ENCODE data around the gene PSTPIP1. TPM values are rescaled to one million over a fixed set of nuclear protein-coding genes. Genes with fewer than 3 reads are reported as not detected.

Gene PSTPIP1
- total RNA-seq, 1 experiment from 2014 or later = 1.5 TPM

DNA sequence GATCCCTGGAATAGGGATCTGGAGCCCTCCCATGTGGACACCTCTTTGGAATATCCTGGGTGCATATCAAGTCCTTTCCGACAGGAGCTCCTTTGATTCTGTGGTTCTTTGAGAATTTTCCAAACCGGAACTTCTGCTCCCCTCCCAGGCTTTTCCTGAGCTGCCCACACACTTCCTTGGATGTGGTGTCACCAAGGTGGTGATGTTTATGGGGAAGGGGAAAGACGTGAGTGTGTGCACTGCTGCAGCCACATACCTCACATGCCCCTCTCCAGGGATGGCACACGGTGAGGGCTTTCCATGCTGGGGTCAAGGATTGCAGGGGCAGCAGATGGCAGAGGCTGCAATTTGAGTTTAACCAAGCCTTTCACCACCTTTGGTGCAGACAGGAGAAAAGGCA, 27.9 kb upstream of the PSTPIP1 start:
- H3K27ac Mint-ChIP-seq = no peak overlapping the region
- ChIA-PET CTCF (no interaction called here), POLR2A (interaction anchor here (0.6 kb wide), 1 partner anchor 58 kb away, joined by 3 read pairs; no protein-coding TSS in a partner anchor)
- H3K36me3 Mint-ChIP-seq = no peaks in the 10 kb centered on the region
- no peaks in the 10 kb centered on the region for H3K27me3 Mint-ChIP-seq (ENCODE audit: low read depth)
- H3K4me1 Mint-ChIP-seq = peaks cover 7% of the 10 kb centered on the region; the same call in 1 of the 2 replicates
- no peak for DNase-seq (ENCODE audit: low spot score)
- H3K4me3 Mint-ChIP-seq = no peak overlapping the region
- no peaks in the 10 kb centered on the region for H3K9me3 Mint-ChIP-seq
- ATAC-seq = no peak
- TF ChIP-seq, protein P1, sequence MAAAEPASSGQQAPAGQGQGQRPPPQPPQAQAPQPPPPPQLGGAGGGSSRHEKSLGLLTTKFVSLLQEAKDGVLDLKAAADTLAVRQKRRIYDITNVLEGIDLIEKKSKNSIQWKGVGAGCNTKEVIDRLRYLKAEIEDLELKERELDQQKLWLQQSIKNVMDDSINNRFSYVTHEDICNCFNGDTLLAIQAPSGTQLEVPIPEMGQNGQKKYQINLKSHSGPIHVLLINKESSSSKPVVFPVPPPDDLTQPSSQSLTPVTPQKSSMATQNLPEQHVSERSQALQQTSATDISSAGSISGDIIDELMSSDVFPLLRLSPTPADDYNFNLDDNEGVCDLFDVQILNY (CRISPR knock-in tag; IDR thresholded peaks at IDR 0.05) = no peak
- TF ChIP-seq E2F1 (CRISPR knock-in tag; IDR thresholded peaks at IDR 0.05) (no peak), ZNF219 (CRISPR knock-in tag; IDR thresholded peaks at IDR 0.05; ENCODE audit: borderline replicate concordance) (no peak)

GRCh38 chr15:76968306-76968705, 26.6 kb upstream of the PSTPIP1 start:
- no peak for TF ChIP-seq MAX (CRISPR knock-in tag; IDR thresholded peaks at IDR 0.05)
- no peak for TF ChIP-seq CREB1 (CRISPR knock-in tag; IDR thresholded peaks at IDR 0.05)
- no peak for TF ChIP-seq ZNF121 (CRISPR knock-in tag; IDR thresholded peaks at IDR 0.05)
- no peak for TF ChIP-seq AFF4 (CRISPR knock-in tag; IDR thresholded peaks at IDR 0.05; ENCODE audit: borderline replicate concordance)
- TF ChIP-seq ZBTB21 (CRISPR knock-in tag; IDR thresholded peaks at IDR 0.05; ENCODE audit: borderline replicate concordance) = no peak
- TF ChIP-seq ZNF425 (CRISPR knock-in tag; conservative IDR thresholded peaks at IDR 0.05) = no peak
- no peak for TF ChIP-seq TEAD4 (CRISPR knock-in tag; IDR thresholded peaks at IDR 0.05)
- no peak for TF ChIP-seq GRHL2 (CRISPR knock-in tag; IDR thresholded peaks at IDR 0.05; ENCODE audit: insufficient replicate concordance, severe bottlenecking)
- no peak for TF ChIP-seq TCF7 (CRISPR knock-in tag; IDR thresholded peaks at IDR 0.05; ENCODE audit: low read depth)
- no peak for TF ChIP-seq HMGA2 (CRISPR knock-in tag; IDR thresholded peaks at IDR 0.05)
- TF ChIP-seq ZNF396 (CRISPR knock-in tag; IDR thresholded peaks at IDR 0.05; ENCODE audit: borderline replicate concordance) = no peak
- TF ChIP-seq ETV6 (CRISPR knock-in tag; IDR thresholded peaks at IDR 0.05) = no peak
- no peak for TF ChIP-seq AR (CRISPR knock-in tag; IDR thresholded peaks at IDR 0.05)
- TF ChIP-seq ZNF219 (CRISPR knock-in tag; IDR thresholded peaks at IDR 0.05; ENCODE audit: borderline replicate concordance) = no peak
- TF ChIP-seq EMX1 (CRISPR knock-in tag; IDR thresholded peaks at IDR 0.05) = no peak
- no peak for TF ChIP-seq NFE2L1 (CRISPR knock-in tag; IDR thresholded peaks at IDR 0.05)
- H3K4me1 Mint-ChIP-seq = peaks cover 7% of the 10 kb centered on the region; the same call in 1 of the 2 replicates
- no peak overlapping the region for H3K4me3 Mint-ChIP-seq
- ChIA-PET CTCF (interaction anchor here (0.7 to 0.8 kb wide), 2 partner anchors 56 to 299 kb away, joined by 4 to 6 read pairs; no protein-coding TSS in a partner anchor), POLR2A (interaction anchor here (0.7 kb wide), 1 partner anchor 787 kb away, joined by 3 read pairs; no protein-coding TSS in a partner anchor)
- H3K9me3 Mint-ChIP-seq = no peaks in the 10 kb centered on the region
- DNase-seq (ENCODE audit: low spot score) (no peak), ATAC-seq (no peak)
- no peaks in the 10 kb centered on the region for H3K27me3 Mint-ChIP-seq (ENCODE audit: low read depth)
- H3K36me3 Mint-ChIP-seq = no peaks in the 10 kb centered on the region
- no peak overlapping the region for H3K27ac Mint-ChIP-seq

Data from WTC11 (cell line).